ENCODE measurements around the gene CREB5.
"Not testable (repeated sequence)": the region's sequence is repeated elsewhere in the genome, so short reads cannot be mapped to it uniquely, and the experiment has no call there.

CREB5 gene

GRCh38 chr7:28411876-28412662 lies at the start of gene CREB5:
TSS of gene CREB5 (plus strand) at chr7:28412518. CDS start at chr7:28412915, 397 bp downstream.
- no peak for DNase-seq

GRCh38 chr7:28362812-28363211 lies 49.5 kb upstream of the CREB5 start:
- no peak for DNase-seq

GRCh38 chr7:28364082-28364481 lies 48.2 kb upstream of the CREB5 start:
- DNase-seq, result no peak

- no peak for DNase-seq
Measured at GRCh38 chr7:28369523-28369922, 42.8 kb upstream of the CREB5 start.

- DNase-seq, result no peak
Measured at GRCh38 chr7:28371846-28372245, 40.5 kb upstream of the CREB5 start.

GRCh38 chr7:28373990-28374389 lies 38.3 kb upstream of the CREB5 start:
- DNase-seq, result no peak

GRCh38 chr7:28375729-28376128 lies 36.6 kb upstream of the CREB5 start:
- no peak for DNase-seq

GRCh38 chr7:28376634-28377033 lies 35.7 kb upstream of the CREB5 start:
- DNase-seq, result no peak

- DNase-seq, result no peak
Measured at GRCh38 chr7:28378574-28379149, 33.7 kb upstream of the CREB5 start.

- DNase-seq, result no peak
Measured at GRCh38 chr7:28381466-28381865, 30.9 kb upstream of the CREB5 start.

- no peak for DNase-seq
Measured at GRCh38 chr7:28382144-28382543, 30.2 kb upstream of the CREB5 start.

- no peak for DNase-seq
Measured at GRCh38 chr7:28383975-28384374, 28.3 kb upstream of the CREB5 start.

GRCh38 chr7:28389504-28390395 lies 22.6 kb upstream of the CREB5 start:
- DNase-seq, result peak; percentile 48

- no peak for DNase-seq
Measured at GRCh38 chr7:28390426-28390825, 21.9 kb upstream of the CREB5 start.

GRCh38 chr7:28392289-28392688 lies 20.0 kb upstream of the CREB5 start:
- no peak for DNase-seq

- DNase-seq, result no peak
Measured at GRCh38 chr7:28395404-28395803, 16.9 kb upstream of the CREB5 start.

- DNase-seq, result no peak
Measured at GRCh38 chr7:28395831-28396230, 16.5 kb upstream of the CREB5 start.

- DNase-seq, result no peak
Measured at GRCh38 chr7:28397141-28397540, 15.2 kb upstream of the CREB5 start.

GRCh38 chr7:28400838-28401360 lies 11.4 kb upstream of the CREB5 start:
- no peak for DNase-seq

GRCh38 chr7:28401567-28401966 lies 10.8 kb upstream of the CREB5 start:
- not testable (repeated sequence) for DNase-seq

- DNase-seq, result no peak
Measured at GRCh38 chr7:28405662-28406061, 6.7 kb upstream of the CREB5 start.

- no peak for DNase-seq
Measured at GRCh38 chr7:28406192-28406591, 6.1 kb upstream of the CREB5 start.

- no peak for DNase-seq
Measured at GRCh38 chr7:28407651-28408050, 4.7 kb upstream of the CREB5 start.
